WTC11 (cell line): ENCODE results near the gene TMEM8B. TPM values are rescaled to one million over a fixed set of nuclear protein-coding genes. Genes with fewer than 3 reads are reported as not detected.

Experiments
- ATAC-seq: fragments of 200-7000 bp; cut with Tn5 transposase; 2 replicates; pipeline ENCODE4 v1.10.0; 2021; ENCODE audit warnings: mild to moderate bottlenecking, moderate library complexity
- CTCF ChIA-PET: fragments of 300-600 bp; sonication (Branson Sonifier 250); formaldehyde crosslinking; loops from one replicate; lab custom pipeline; 2021; ENCODE audit warnings: antibody characterized with exemption; lab: Charles Lee
- POLR2A ChIA-PET: fragments of 350-600 bp; sonication (Branson Sonifier 250); formaldehyde crosslinking; loops from one replicate; lab custom pipeline; 2021; ENCODE audit warnings: antibody characterized with exemption; lab: Charles Lee
- DNase-seq: peaks from one replicate; pipeline ENCODE4 v3.0.0; 2021; ENCODE audit warnings: low spot score
- H3K27ac Mint-ChIP-seq: 2 replicates; pipeline ENCODE4 v1.8.0; 2021; ENCODE audit warnings: mixed read lengths
- H3K27me3 Mint-ChIP-seq: 2 replicates; pipeline ENCODE4 v1.8.0; 2021; ENCODE audit warnings: low read depth, mild to moderate bottlenecking, moderate library complexity, mixed read lengths
- H3K36me3 Mint-ChIP-seq: 2 replicates; pipeline ENCODE4 v1.8.0; 2021; ENCODE audit warnings: mixed read lengths
- H3K4me1 Mint-ChIP-seq: 2 replicates; pipeline ENCODE4 v1.8.0; 2022; ENCODE audit warnings: mixed read lengths
- H3K4me3 Mint-ChIP-seq: 2 replicates; pipeline ENCODE4 v1.8.0; 2021; ENCODE audit warnings: mild to moderate bottlenecking, moderate library complexity, mixed read lengths
- H3K9me3 Mint-ChIP-seq: 2 replicates; pipeline ENCODE4 v1.8.0; 2021; ENCODE audit warnings: mixed read lengths
- AFF4 ChIP-seq: sonication (generic); formaldehyde crosslinking; IDR thresholded peaks from 2 replicates; pipeline ENCODE4 v1.8.1; 2023; ENCODE audit warnings: mild to moderate bottlenecking, missing genetic modification reagents, borderline replicate concordance
- ATF2 ChIP-seq: sonication (generic); formaldehyde crosslinking; IDR thresholded peaks from 2 replicates; pipeline ENCODE4 v1.8.1; 2022; ENCODE audit warnings: low read depth, missing genetic modification reagents, borderline replicate concordance
- ATF3 ChIP-seq: sonication (generic); formaldehyde crosslinking; conservative IDR thresholded peaks from 2 replicates; pipeline ENCODE4 v1.8.1; 2022; ENCODE audit warnings: mild to moderate bottlenecking, missing genetic modification reagents
- CDX4 ChIP-seq: fragments of 250-450 bp; sonication (Bioruptor Pico); IDR thresholded peaks from 2 replicates; pipeline ENCODE4 v1.9.0; 2021; ENCODE audit warnings: moderate library complexity, mild to moderate bottlenecking, inconsistent platforms, borderline replicate concordance
- CTCF ChIP-seq: fragments of 200-600 bp; IDR thresholded peaks from 2 replicates; pipeline ENCODE4 v1.8.0; 2022; ENCODE audit warnings: antibody characterized with exemption
- FOXP4 ChIP-seq: sonication (generic); formaldehyde crosslinking; IDR thresholded peaks from 2 replicates; pipeline ENCODE4 v1.8.0; 2022; ENCODE audit warnings: mild to moderate bottlenecking, missing genetic modification reagents
- GRHL2 ChIP-seq: fragments of 250-450 bp; sonication (Bioruptor Pico); IDR thresholded peaks from 2 replicates; pipeline ENCODE4 v1.8.0; 2022; ENCODE audit warnings: mild to moderate bottlenecking, moderate library complexity; ENCODE audit not compliant: insufficient replicate concordance, severe bottlenecking
- MLX ChIP-seq: sonication (generic); formaldehyde crosslinking; IDR thresholded peaks from 2 replicates; pipeline ENCODE4 v1.8.1; 2023; ENCODE audit warnings: mild to moderate bottlenecking, missing genetic modification reagents, moderate library complexity
- MYBL2 ChIP-seq: sonication (generic); formaldehyde crosslinking; IDR thresholded peaks from 2 replicates; pipeline ENCODE4 v1.8.1; 2023; ENCODE audit warnings: mild to moderate bottlenecking, moderate library complexity, missing genetic modification reagents
- NR1H2 ChIP-seq: sonication (generic); formaldehyde crosslinking; IDR thresholded peaks from 2 replicates; pipeline ENCODE4 v1.9.0; 2021; ENCODE audit warnings: mild to moderate bottlenecking, moderate library complexity, missing genetic modification reagents
- PREB ChIP-seq: sonication (generic); formaldehyde crosslinking; IDR thresholded peaks from 2 replicates; pipeline ENCODE4 v1.8.1; 2022; ENCODE audit warnings: mild to moderate bottlenecking, missing genetic modification reagents, moderate library complexity, borderline replicate concordance
- RORB ChIP-seq: fragments of 250-450 bp; sonication (Bioruptor Pico); IDR thresholded peaks from 2 replicates; pipeline ENCODE4 v1.9.0; 2021; ENCODE audit warnings: mild to moderate bottlenecking
- USF2 ChIP-seq: sonication (generic); formaldehyde crosslinking; IDR thresholded peaks from 2 replicates; pipeline ENCODE4 v1.8.1; 2023; ENCODE audit warnings: mild to moderate bottlenecking, missing genetic modification reagents, moderate library complexity
- ZNF263 ChIP-seq: sonication (generic); formaldehyde crosslinking; IDR thresholded peaks from 2 replicates; pipeline ENCODE4 v1.8.1; 2022; ENCODE audit warnings: low read depth, mild to moderate bottlenecking, moderate library complexity, missing genetic modification reagents
- ZNF425 ChIP-seq: fragments of 250-450 bp; sonication (Bioruptor Pico); conservative IDR thresholded peaks from 2 replicates; pipeline ENCODE4 v1.9.0; 2021; ENCODE audit warnings: mild to moderate bottlenecking
- total RNA-seq: library from RNA; stranded (reverse); gene quantifications from 3 replicates; pipeline ENCODE4 v1.2.3, GENCODE V29; 2021

Gene TMEM8B
- total RNA-seq, 1 experiment from 2014 or later, result 9.5 TPM

GRCh38 chr9:35862328-35862727, 33.3 kb downstream of the TMEM8B start:
- Mint-ChIP-seq H3K4me1 (peaks cover 5% of the 10 kb centered on the region), H3K4me3 (no peak overlapping the region), H3K9me3 (no peaks in the 10 kb centered on the region), H3K36me3 (no peaks in the 10 kb centered on the region), H3K27ac (no peak overlapping the region), H3K27me3 (peaks cover 11% of the 10 kb centered on the region)
- ChIA-PET CTCF (interaction anchor here (1.4 to 5.1 kb wide), 3 partner anchors 20 to 83 kb away, joined by 5 to 22 read pairs (median 18); no protein-coding TSS in a partner anchor), POLR2A (no interaction called here)
- no peak for ATAC-seq
- TF ChIP-seq PREB (no peak), USF2 (CRISPR knock-in tag) (no peak), GRHL2 (CRISPR knock-in tag) (no peak), MLX (CRISPR knock-in tag) (no peak), CDX4 (CRISPR knock-in tag) (no peak), CTCF (no peak), ATF2 (CRISPR knock-in tag) (no peak), ATF3 (CRISPR knock-in tag) (no peak), RORB (no peak), NR1H2 (CRISPR knock-in tag) (no peak), ZNF263 (CRISPR knock-in tag) (no peak), MYBL2 (CRISPR knock-in tag) (no peak), ZNF425 (CRISPR knock-in tag) (no peak)
- DNase-seq, result no peak

GRCh38 chr9:35863583-35863982, 34.6 kb downstream of the TMEM8B start:
- Mint-ChIP-seq H3K4me1 (peaks cover 11% of the 10 kb centered on the region), H3K27ac (no peak overlapping the region), H3K27me3 (peaks cover 11% of the 10 kb centered on the region)
- ATAC-seq, result no peak
- no peak for TF ChIP-seq FOXP4 (CRISPR knock-in tag)
- no peak for TF ChIP-seq AFF4 (CRISPR knock-in tag)
- TF ChIP-seq, all 79 proteins: peak for 0
- CTCF ChIA-PET, result interaction anchor here (1.2 to 5.1 kb wide), 4 partner anchors 19 to 82 kb away, joined by 3 to 22 read pairs (median 12); no protein-coding TSS in a partner anchor
- no peaks in the 10 kb centered on the region for H3K9me3 Mint-ChIP-seq
- H3K4me3 Mint-ChIP-seq, result no peak overlapping the region
- POLR2A ChIA-PET, result no interaction called here
- no peak for DNase-seq
- no peaks in the 10 kb centered on the region for H3K36me3 Mint-ChIP-seq
